Endodermal cell (in vitro differentiated cells): ENCODE results near the gene NDUFAB1. TPM values are rescaled to one million over a fixed set of nuclear protein-coding genes. Genes with fewer than 3 reads are reported as not detected.

ENCODE experiments used
- DNase-seq: peaks from one replicate; pipeline ENCODE4 v3.0.0-alpha.2; 2017
- H3K27ac ChIP-seq: 2 replicates; pipeline ENCODE4 v1.5.1; 2013; ENCODE audit warnings: mild to moderate bottlenecking, low read depth, low read length, moderate library complexity
- H3K27me3 ChIP-seq: 2 replicates; pipeline ENCODE4 v1.6.1; 2013; ENCODE audit warnings: mild to moderate bottlenecking, low read length, moderate library complexity; ENCODE audit not compliant: insufficient read depth, control insufficient read depth, poor library complexity, severe bottlenecking
- H3K36me3 ChIP-seq: 2 replicates; pipeline ENCODE4 v1.7.0; 2013; ENCODE audit warnings: mild to moderate bottlenecking, low read length, moderate library complexity; ENCODE audit not compliant: control insufficient read depth, insufficient read depth
- H3K4me1 ChIP-seq: one replicate; pipeline ENCODE4 v1.7.0; 2013; ENCODE audit warnings: low read length; ENCODE audit not compliant: control insufficient read depth, insufficient read depth
- H3K4me3 ChIP-seq: 2 replicates; pipeline ENCODE4 v1.5.1; 2013; ENCODE audit warnings: mild to moderate bottlenecking, low read length, moderate library complexity
- H3K9ac ChIP-seq: 2 replicates; pipeline ENCODE4 v1.6.1; 2013; ENCODE audit warnings: mild to moderate bottlenecking, low read length, moderate library complexity; ENCODE audit not compliant: poor library complexity, severe bottlenecking; ENCODE audit errors: extremely low read depth
- H3K9me3 ChIP-seq: 2 replicates; pipeline ENCODE4 v1.6.1; 2013; ENCODE audit warnings: mild to moderate bottlenecking, low read length, moderate library complexity; ENCODE audit not compliant: control insufficient read depth
- H3K27ac Mint-ChIP-seq: 2 replicates; pipeline ENCODE4 v1.8.0; 2020; ENCODE audit warnings: mixed read lengths
- H3K27me3 Mint-ChIP-seq: 2 replicates; pipeline ENCODE4 v1.8.0; 2021; ENCODE audit warnings: mild to moderate bottlenecking, mixed read lengths; ENCODE audit not compliant: insufficient read depth
- H3K36me3 Mint-ChIP-seq: 2 replicates; pipeline ENCODE4 v1.8.0; 2020; ENCODE audit warnings: low read depth, mixed read lengths
- H3K4me1 Mint-ChIP-seq: 2 replicates; pipeline ENCODE4 v1.8.0; 2020; ENCODE audit warnings: mixed read lengths
- H3K4me3 Mint-ChIP-seq: 2 replicates; pipeline ENCODE4 v1.8.0; 2020; ENCODE audit warnings: mild to moderate bottlenecking, moderate library complexity, mixed read lengths
- H3K9me3 Mint-ChIP-seq: 2 replicates; pipeline ENCODE4 v1.8.0; 2020; ENCODE audit warnings: mild to moderate bottlenecking, mixed read lengths
- WGBS, 2 experiments: methylation state at CpG; one replicate each; pipeline versions ENCODE4 v1.1.5 to v1.1.7; 2013; ENCODE audit warnings: missing lambda C conversion rate in 2 of 2, mixed read lengths in 1 of 2; ENCODE audit not compliant: insufficient coverage in 1 of 2, insufficient read length in 1 of 2; 5-methylcytosine and 5-hydroxymethylcytosine counted together
- total RNA-seq, 2 donors: library from RNA; stranded (reverse); fragmentation: NEBNext Ultra II Directional in 1 of 2; extraction: Animal tissue kit (Norgen Biotek cat#: 25700) in 1 of 2; gene quantifications; 2 replicates in 1 of 2; 3 replicates in 1 of 2; pipeline ENCODE4 v1.2.1, GENCODE V29; 2021
- TF ChIP-seq, protein P1 (sequence below): fragments of 200-600 bp; sonication (generic); conservative IDR thresholded peaks from 2 replicates; pipeline ENCODE4 v1.5.0; 2021; ENCODE audit warnings: antibody characterized with exemption, mild to moderate bottlenecking

The NDUFAB1 gene
- total RNA-seq, 2 donors from 2014 or later: 106 to 120 TPM

DNA sequence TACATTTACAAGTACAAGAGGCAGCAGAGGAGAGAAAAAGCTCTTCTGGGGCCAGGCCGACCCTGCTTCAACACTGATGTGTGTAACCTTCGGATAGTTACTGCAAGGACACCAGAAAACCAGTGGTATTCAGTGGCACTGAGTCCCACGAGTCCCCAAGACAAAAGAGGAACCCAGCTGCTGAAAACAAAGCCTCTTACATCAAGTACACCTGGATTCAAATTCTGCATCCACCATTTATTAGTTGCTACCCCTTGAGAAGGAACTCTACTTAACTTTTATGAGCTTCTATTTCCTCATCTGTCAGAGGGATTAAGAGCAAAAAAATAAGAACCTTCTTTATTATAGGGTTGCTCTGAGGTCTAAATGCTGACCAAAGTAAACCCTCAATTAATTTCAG, 41.6 kb downstream of the NDUFAB1 start:
- Histone ChIP-seq H3K4me3 (no peak overlapping the region), H3K27ac (no peak overlapping the region), H3K36me3 (peaks cover 35% of the 10 kb centered on the region), H3K4me1 (no peaks in the 10 kb centered on the region), H3K27me3 (no peaks in the 10 kb centered on the region), H3K9me3 (no peaks in the 10 kb centered on the region), H3K9ac (no peak overlapping the region)
- peak overlapping the region; percentile 39 for H3K27ac Mint-ChIP-seq
- TF ChIP-seq, protein P1, sequence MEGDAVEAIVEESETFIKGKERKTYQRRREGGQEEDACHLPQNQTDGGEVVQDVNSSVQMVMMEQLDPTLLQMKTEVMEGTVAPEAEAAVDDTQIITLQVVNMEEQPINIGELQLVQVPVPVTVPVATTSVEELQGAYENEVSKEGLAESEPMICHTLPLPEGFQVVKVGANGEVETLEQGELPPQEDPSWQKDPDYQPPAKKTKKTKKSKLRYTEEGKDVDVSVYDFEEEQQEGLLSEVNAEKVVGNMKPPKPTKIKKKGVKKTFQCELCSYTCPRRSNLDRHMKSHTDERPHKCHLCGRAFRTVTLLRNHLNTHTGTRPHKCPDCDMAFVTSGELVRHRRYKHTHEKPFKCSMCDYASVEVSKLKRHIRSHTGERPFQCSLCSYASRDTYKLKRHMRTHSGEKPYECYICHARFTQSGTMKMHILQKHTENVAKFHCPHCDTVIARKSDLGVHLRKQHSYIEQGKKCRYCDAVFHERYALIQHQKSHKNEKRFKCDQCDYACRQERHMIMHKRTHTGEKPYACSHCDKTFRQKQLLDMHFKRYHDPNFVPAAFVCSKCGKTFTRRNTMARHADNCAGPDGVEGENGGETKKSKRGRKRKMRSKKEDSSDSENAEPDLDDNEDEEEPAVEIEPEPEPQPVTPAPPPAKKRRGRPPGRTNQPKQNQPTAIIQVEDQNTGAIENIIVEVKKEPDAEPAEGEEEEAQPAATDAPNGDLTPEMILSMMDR: no peak
- H3K27me3 Mint-ChIP-seq: no peaks in the 10 kb centered on the region
- no peak overlapping the region for H3K4me3 Mint-ChIP-seq
- peaks cover 3% of the 10 kb centered on the region for H3K9me3 Mint-ChIP-seq
- WGBS, 2 experiments: 85% methylated on average over 3 of the region's 3 CpGs; no CpG with 5 or more reads in 1 of the 2 experiments
- peaks cover 5% of the 10 kb centered on the region for H3K4me1 Mint-ChIP-seq
- peaks cover 44% of the 10 kb centered on the region for H3K36me3 Mint-ChIP-seq
- DNase-seq: no peak

- peaks cover 49% of the 10 kb centered on the region for H3K36me3 Mint-ChIP-seq
- H3K4me1 ChIP-seq: no peaks in the 10 kb centered on the region
- TF ChIP-seq, protein P1: no peak
- H3K27ac ChIP-seq: no peak overlapping the region
- no peak overlapping the region for H3K4me3 ChIP-seq
- 70 to 78% methylated on average over 5 to 6 of the region's 6 CpGs for WGBS, 2 experiments
- H3K27me3 ChIP-seq: no peaks in the 10 kb centered on the region
- H3K27me3 Mint-ChIP-seq: no peaks in the 10 kb centered on the region
- H3K4me1 Mint-ChIP-seq: peaks cover 5% of the 10 kb centered on the region
- H3K9ac ChIP-seq: no peak overlapping the region
- H3K9me3 ChIP-seq: no peaks in the 10 kb centered on the region
- DNase-seq: peak; percentile 50
- H3K36me3 ChIP-seq: peaks cover 43% of the 10 kb centered on the region
- H3K4me3 Mint-ChIP-seq: no peak overlapping the region
- peaks cover 3% of the 10 kb centered on the region for H3K9me3 Mint-ChIP-seq
- H3K27ac Mint-ChIP-seq: peak overlapping the region; percentile 54
These were observed 44.0 kb downstream of the NDUFAB1 start for GRCh38 chr16:23552161-23552560.

GRCh38 chr16:23549938-23550337, 46.2 kb downstream of the NDUFAB1 start:
- TF ChIP-seq, protein P1: no peak
- Histone ChIP-seq H3K27ac (no peak overlapping the region), H3K4me3 (no peak overlapping the region), H3K9ac (no peak overlapping the region), H3K36me3 (peaks cover 62% of the 10 kb centered on the region), H3K9me3 (no peaks in the 10 kb centered on the region), H3K27me3 (no peaks in the 10 kb centered on the region), H3K4me1 (no peaks in the 10 kb centered on the region)
- WGBS, 2 experiments: 99 to 100% methylated on average over 2 to 4 of the region's 5 CpGs
- H3K36me3 Mint-ChIP-seq: peaks cover 65% of the 10 kb centered on the region
- no peaks in the 10 kb centered on the region for H3K9me3 Mint-ChIP-seq
- H3K27me3 Mint-ChIP-seq: no peaks in the 10 kb centered on the region
- H3K4me1 Mint-ChIP-seq: peaks cover 3% of the 10 kb centered on the region
- no peak overlapping the region for H3K27ac Mint-ChIP-seq
- DNase-seq: no peak
- no peak overlapping the region for H3K4me3 Mint-ChIP-seq
